Activated T-cell treated with anti-CD3 and anti-CD28 coated beads for 4 hours (primary cell): ENCODE data around the gene SGIP1.
"Not testable (repeated sequence)": the region's sequence is repeated elsewhere in the genome, so short reads cannot be mapped to it uniquely, and the experiment has no call there.

Experiments
- DNase-seq: peaks from one replicate; pipeline ENCODE4 v3.0.0-alpha.2; 2020

The SGIP1 gene

DNA sequence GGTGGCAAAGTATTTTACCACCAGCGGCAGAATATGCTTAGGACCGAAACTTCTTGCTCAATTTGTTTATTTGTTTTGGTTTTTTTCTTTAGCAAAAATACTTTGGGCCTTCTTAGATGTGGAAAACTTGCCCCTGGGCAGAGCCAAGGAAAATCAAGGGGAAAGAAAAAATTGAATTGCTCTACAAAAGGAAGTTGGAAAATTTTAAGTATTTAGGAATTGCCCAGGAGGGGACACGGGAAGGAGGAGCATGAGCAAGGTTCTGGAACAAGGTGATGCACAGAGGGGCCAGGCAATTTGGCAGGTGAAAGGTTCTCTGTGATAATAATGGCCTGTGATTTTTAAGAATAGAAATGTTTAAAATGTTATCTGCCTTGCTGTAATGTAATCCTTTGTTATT is 28.6 kb downstream of the SGIP1 start:
- no peak for DNase-seq

GRCh38 chr1:66563094-66563800 is 29.3 kb downstream of the SGIP1 start:
- DNase-seq = no peak

DNA sequence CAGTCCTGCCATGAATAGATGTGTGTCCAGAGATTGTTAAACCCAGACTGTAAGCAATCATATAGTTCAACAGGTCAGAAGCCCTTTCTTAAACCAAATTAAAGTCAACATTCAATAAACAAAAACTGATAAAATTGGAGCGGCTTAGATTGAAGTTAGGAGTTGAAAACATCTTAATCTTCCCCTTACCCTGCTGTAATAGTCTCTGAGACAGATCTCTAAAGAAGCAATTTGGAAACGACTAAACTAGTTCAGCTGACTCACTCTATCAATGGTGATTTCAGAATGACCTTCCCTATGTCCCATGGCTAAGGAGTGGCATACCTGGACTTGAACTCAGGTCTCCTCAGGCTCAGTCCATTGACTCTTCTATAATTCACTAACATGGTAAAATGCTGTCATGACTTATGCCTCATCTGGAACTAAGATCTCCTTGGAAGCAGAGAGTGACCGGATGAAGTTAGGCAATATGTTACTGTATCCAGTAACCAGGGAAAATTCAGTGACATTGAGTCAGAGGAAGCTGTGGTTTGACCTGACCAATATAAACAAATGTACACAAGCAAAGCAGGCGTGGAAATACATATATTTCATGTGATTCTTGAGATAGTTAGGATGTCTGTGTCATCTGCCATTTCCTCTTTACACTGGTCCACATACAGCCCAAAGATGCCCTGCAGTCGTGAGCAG is 30.1 kb downstream of the SGIP1 start:
- no peak for DNase-seq

DNA sequence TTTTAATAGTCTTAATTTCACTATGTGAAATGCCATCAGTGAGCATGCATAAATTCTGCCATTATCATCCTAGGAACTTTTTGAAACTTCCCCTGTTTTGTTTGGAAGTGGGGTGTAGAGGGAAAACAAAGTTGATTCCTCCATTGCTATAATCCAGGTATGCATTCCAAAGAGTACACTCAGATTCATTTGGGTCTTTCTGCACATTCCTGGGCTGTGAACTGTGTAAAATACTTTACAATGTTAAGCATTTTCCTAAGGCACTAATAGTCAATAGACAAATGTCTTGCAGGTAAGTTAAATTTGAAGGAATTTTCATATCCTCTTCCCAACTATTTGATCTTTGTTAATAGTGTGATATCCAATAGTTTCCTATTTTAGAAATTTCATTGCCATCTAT is 36.2 kb downstream of the SGIP1 start:
- DNase-seq = no peak

- no peak for DNase-seq
These were observed 37.8 kb downstream of the SGIP1 start for GRCh38 chr1:66571789-66572188.

DNA sequence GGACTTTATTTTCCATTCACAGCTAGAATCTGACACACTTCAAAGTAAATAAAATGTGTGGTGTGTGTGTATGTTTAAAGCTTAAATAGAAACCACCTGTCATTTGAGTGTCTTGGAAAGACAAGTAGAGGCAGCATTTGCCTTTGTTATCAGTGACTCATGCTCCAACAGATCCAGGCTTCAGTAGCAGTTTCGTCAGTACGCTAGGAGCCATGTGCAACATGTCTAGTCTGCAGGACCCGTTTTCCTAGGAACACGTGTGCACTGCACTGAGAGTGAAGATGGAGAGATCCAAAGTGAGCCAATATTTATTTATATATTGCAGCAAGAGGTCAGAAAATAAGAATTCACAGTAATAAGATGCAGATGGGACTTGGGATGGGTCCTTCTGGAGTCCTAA is 41.8 kb downstream of the SGIP1 start:
- DNase-seq = no peak

- DNase-seq = no peak
These were observed 42.7 kb downstream of the SGIP1 start for GRCh38 chr1:66576645-66577044.

DNA sequence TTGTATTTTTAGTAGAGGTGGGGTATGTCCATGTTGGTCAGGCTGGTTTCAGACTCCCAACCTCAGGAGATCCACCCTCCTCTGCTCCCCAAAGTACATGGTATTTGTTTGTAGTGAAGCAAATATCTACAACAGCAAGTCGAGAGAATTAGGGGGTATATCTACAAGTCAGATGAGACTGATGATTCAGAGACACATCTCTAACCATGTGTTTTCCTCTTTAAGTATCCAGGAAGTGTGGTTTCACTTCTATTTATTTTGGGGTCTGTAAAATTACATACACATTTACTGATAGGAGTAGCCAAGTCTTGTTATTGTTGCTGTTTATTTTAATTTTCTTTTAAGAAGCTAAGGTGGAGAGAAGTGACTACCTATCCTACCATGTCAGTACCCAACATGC is 44.9 kb downstream of the SGIP1 start:
- DNase-seq = no peak

- DNase-seq = no peak
These were observed 46.1 kb downstream of the SGIP1 start for GRCh38 chr1:66580081-66580480.

DNA sequence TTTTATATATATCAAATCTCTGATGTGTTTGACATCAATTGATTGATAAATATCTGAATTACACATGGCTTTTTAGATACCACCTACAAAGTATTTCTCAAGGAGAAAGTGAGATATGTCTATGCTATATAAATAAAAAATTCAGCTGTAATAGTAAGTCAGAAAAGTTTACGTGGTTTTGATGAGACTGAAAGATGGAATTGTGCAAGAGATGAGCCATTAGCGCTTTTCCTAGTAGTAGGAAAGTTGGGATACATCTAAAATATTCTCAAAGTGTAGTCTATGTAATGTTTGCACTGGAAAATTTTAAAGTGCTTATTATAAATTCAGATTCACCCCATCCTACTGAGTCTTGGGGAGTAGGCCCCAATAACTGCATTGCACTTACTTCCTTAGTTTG is 49.1 kb downstream of the SGIP1 start:
- no peak for DNase-seq

GRCh38 chr1:66585002-66585401 is 51.0 kb downstream of the SGIP1 start:
- no peak for DNase-seq

DNA sequence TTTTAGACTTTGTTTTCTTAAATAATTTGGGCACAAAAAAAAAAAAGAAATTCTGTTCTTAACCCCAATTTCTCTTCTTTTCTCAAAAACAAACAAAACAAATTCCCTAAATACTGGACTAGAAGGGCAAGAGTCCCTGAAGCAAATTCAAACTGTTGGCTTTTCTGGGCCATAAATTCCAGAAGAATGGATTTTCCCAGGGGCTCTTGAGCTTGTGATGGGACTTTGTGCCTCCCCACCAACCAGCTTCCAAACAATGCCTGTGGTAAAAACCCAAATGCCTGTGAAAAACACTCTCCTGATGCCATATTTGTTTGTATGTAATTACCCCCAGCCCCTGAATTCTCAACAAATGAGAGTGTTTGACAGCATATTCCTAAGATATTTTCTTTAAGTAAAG is 55.4 kb downstream of the SGIP1 start:
- DNase-seq = no peak

DNA sequence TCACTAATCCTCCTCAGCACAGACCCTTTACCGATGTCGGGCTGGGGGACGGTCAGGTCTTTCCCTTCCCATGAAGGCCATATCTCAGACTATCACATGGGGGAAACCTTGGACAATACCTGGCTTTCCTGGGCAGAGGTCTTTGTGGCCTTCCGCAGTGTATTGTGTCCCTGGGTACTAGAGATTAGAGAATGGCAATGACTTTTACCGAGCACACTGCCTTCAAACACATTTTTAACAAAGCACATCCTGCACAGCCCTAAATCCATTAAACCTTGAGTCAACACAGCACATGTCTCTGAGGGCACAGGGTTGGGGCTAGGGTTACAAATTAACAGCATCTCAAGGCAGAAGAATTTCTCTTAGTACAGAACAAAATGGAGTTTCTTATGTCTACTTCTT is 58.2 kb downstream of the SGIP1 start:
- DNase-seq = not testable (repeated sequence)

- no peak for DNase-seq
These were observed 62.2 kb downstream of the SGIP1 start for GRCh38 chr1:66596191-66596590.

- DNase-seq = no peak
These were observed 63.5 kb downstream of the SGIP1 start for GRCh38 chr1:66597500-66597899.

DNA sequence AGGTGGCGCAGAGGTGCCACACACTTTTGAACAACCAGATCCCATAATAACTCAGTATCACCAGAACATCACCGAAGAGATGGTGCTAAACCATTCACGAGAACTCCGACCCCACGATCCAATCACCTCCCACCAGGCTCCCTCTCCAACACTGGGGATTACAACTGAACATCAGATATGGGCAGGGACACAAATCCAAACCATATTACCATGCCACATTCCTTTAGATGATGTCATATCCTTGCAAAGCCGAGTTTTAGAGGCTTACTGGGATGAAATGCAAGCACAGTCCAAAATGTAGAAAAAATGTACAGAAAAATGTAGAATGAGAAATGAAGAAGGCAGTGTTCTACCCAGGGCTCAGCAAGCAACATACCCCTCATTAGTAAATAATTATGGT is 64.7 kb downstream of the SGIP1 start:
- DNase-seq = no peak

- DNase-seq = no peak
These were observed 65.4 kb downstream of the SGIP1 start for GRCh38 chr1:66599346-66599745.

- DNase-seq = no peak
These were observed 66.2 kb downstream of the SGIP1 start for GRCh38 chr1:66599899-66600737.

- DNase-seq = no peak
These were observed 71.6 kb downstream of the SGIP1 start for GRCh38 chr1:66605419-66605997.

- DNase-seq = no peak
These were observed 72.6 kb downstream of the SGIP1 start for GRCh38 chr1:66606362-66607065.

GRCh38 chr1:66607458-66607857 is 73.5 kb downstream of the SGIP1 start:
- no peak for DNase-seq

DNA sequence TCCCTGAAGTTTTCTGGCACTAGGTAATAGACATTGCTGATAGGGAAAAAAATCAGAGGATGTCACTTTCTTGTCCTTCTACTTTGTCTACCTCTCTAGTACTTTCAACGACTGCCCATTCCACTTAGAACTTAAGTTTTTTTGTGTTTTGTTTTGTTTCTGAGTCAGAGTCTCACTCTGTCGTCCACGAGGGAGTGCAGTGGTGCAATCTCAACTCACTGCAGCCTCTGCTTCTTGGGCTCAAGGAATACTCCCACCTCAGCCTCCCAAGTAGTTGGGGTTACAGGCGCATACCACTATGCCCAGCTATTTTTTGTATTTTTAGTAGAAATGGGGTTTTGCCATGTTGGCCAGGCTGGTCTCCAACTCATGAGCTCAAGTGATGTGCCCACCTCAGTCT is 79.2 kb downstream of the SGIP1 start:
- DNase-seq = no peak
